Measurements from ENCODE around the gene GALNT7. TPM values are rescaled to one million over a fixed set of nuclear protein-coding genes. Genes with fewer than 3 reads are reported as not detected.

GALNT7 gene
- total RNA-seq, 1 experiment from 2014 or later = 13.8 TPM

- no peak for TF ChIP-seq EZH2 (IDR thresholded peaks at IDR 0.05; ENCODE audit: low read length, unreplicated experiment)
- TF ChIP-seq EZH2phosphoT487 (IDR thresholded peaks at IDR 0.05; ENCODE audit: borderline replicate concordance, low read length) = no peak
- TF ChIP-seq CTCF (conservative IDR thresholded peaks at IDR 0.05; ENCODE audit: low read depth, low read length) = no peak
- Histone ChIP-seq H3F3A (ENCODE audit: low read length, unreplicated experiment) (no peaks in the 10 kb centered on the region), H4K20me1 (ENCODE audit: low read length) (no peaks in the 10 kb centered on the region), H3K4me2 (ENCODE audit: low read length) (no peak overlapping the region), H3K79me2 (ENCODE audit: low read length) (peaks cover 35% of the 10 kb centered on the region), H3K36me3 (ENCODE audit: low read depth, low read length) (no peaks in the 10 kb centered on the region), H3K27me3 (ENCODE audit: low read length) (no peaks in the 10 kb centered on the region), H3K9me2 (replicated peaks; ENCODE audit: low read length) (no peaks in the 10 kb centered on the region), H3K4me3 (ENCODE audit: low read length) (no peak overlapping the region), H3K9ac (ENCODE audit: low read length) (no peak overlapping the region), H2AFZ (ENCODE audit: low read length) (no peak overlapping the region), H3K9me3 (ENCODE audit: low read length) (no peaks in the 10 kb centered on the region), H3K4me1 (ENCODE audit: insufficient read depth, low read length) (peaks cover 5% of the 10 kb centered on the region), H3K27ac (ENCODE audit: low read length) (no peak overlapping the region)
- no peak for ATAC-seq
- CTCF ChIA-PET = no interaction called here
- no TSS peak for BruUV-seq (replicated peaks)
- POLR2A ChIA-PET (ENCODE audit: unreplicated experiment) = no interaction called here
- intact Hi-C loops (cut with micrococcal nuclease) = no loop called here
- no peak for DNase-seq
These were observed 55.1 kb downstream of the GALNT7 start for GRCh38 chr4:173223743-173224142.

GRCh38 chr4:173226401-173226888 lies 57.8 kb downstream of the GALNT7 start:
- CTCF ChIA-PET = no interaction called here
- peaks cover 16% of the 10 kb centered on the region for H3K79me2 ChIP-seq (ENCODE audit: low read length)
- H2AFZ ChIP-seq (ENCODE audit: low read length) = no peak overlapping the region
- no TSS peak for BruUV-seq (replicated peaks)
- no peaks in the 10 kb centered on the region for H3K27me3 ChIP-seq (ENCODE audit: low read length)
- H3K9me2 ChIP-seq (replicated peaks; ENCODE audit: low read length) = no peaks in the 10 kb centered on the region
- no peaks in the 10 kb centered on the region for H3K9me3 ChIP-seq (ENCODE audit: low read length)
- H3K9ac ChIP-seq (ENCODE audit: low read length) = no peak overlapping the region
- DNase-seq (no peak), ATAC-seq (no peak)
- H3K4me3 ChIP-seq (ENCODE audit: low read length) = no peak overlapping the region
- POLR2A ChIA-PET (ENCODE audit: unreplicated experiment) = no interaction called here
- no peak overlapping the region for H3K27ac ChIP-seq (ENCODE audit: low read length)
- no peaks in the 10 kb centered on the region for H3K36me3 ChIP-seq (ENCODE audit: low read depth, low read length)
- no peaks in the 10 kb centered on the region for H3K4me1 ChIP-seq (ENCODE audit: insufficient read depth, low read length)
- H3K4me2 ChIP-seq (ENCODE audit: low read length) = no peak overlapping the region
- H4K20me1 ChIP-seq (ENCODE audit: low read length) = no peaks in the 10 kb centered on the region
- no peaks in the 10 kb centered on the region for H3F3A ChIP-seq (ENCODE audit: low read length, unreplicated experiment)
- TF ChIP-seq EZH2 (IDR thresholded peaks at IDR 0.05; ENCODE audit: low read length, unreplicated experiment) = no peak
- TF ChIP-seq CTCF (conservative IDR thresholded peaks at IDR 0.05; ENCODE audit: low read depth, low read length) = no peak
- TF ChIP-seq EZH2phosphoT487 (IDR thresholded peaks at IDR 0.05; ENCODE audit: borderline replicate concordance, low read length) = no peak
- intact Hi-C loops (cut with micrococcal nuclease) = no loop called here

DNA sequence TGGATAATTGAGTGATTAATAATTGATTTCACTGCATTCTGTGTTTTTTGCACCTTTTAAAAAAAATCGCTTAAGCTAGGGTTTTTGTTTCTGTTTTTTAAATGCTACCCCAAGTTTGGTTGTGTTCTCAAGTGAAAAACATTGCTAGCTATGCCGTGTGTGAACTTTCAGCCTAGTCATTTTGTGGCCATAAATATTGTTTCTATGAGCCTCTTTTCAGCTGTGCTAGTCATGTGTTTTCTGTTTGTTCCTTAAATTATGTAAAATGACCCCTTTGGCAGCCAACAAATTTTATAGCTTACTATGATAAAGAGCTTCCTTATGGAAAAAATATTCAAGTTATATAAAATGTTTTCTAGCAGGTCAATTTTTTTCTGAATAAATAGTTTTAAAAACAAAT lies 59.1 kb downstream of the GALNT7 start:
- no TSS peak for BruUV-seq (replicated peaks)
- POLR2A ChIA-PET (ENCODE audit: unreplicated experiment) = interaction anchor here (0.6 kb wide), 1 partner anchor 51 kb away, joined by 4 read pairs; no protein-coding TSS in a partner anchor
- no peak overlapping the region for H2AFZ ChIP-seq (ENCODE audit: low read length)

More for the DNA sequence above, 59.1 kb downstream of the GALNT7 start:
- TF ChIP-seq EZH2 (IDR thresholded peaks at IDR 0.05; ENCODE audit: low read length, unreplicated experiment) (no peak), EZH2phosphoT487 (IDR thresholded peaks at IDR 0.05; ENCODE audit: borderline replicate concordance, low read length) (no peak), CTCF (conservative IDR thresholded peaks at IDR 0.05; ENCODE audit: low read depth, low read length) (no peak)
- peaks cover 6% of the 10 kb centered on the region for H3K79me2 ChIP-seq (ENCODE audit: low read length)
- no peak overlapping the region for H3K9ac ChIP-seq (ENCODE audit: low read length)
- no peaks in the 10 kb centered on the region for H3F3A ChIP-seq (ENCODE audit: low read length, unreplicated experiment)
- no peaks in the 10 kb centered on the region for H3K9me2 ChIP-seq (replicated peaks; ENCODE audit: low read length)
- H4K20me1 ChIP-seq (ENCODE audit: low read length) = no peaks in the 10 kb centered on the region
- DNase-seq (no peak), ATAC-seq (no peak)
- H3K4me2 ChIP-seq (ENCODE audit: low read length) = no peak overlapping the region
- no peak overlapping the region for H3K27ac ChIP-seq (ENCODE audit: low read length)
- CTCF ChIA-PET = no interaction called here
- H3K27me3 ChIP-seq (ENCODE audit: low read length) = no peaks in the 10 kb centered on the region
- no peaks in the 10 kb centered on the region for H3K36me3 ChIP-seq (ENCODE audit: low read depth, low read length)
- intact Hi-C loops (cut with micrococcal nuclease) = no loop called here
- no peaks in the 10 kb centered on the region for H3K4me1 ChIP-seq (ENCODE audit: insufficient read depth, low read length)
- H3K4me3 ChIP-seq (ENCODE audit: low read length) = no peak overlapping the region
- H3K9me3 ChIP-seq (ENCODE audit: low read length) = no peaks in the 10 kb centered on the region

Measured in PC-3 (cell line).